NCI-H460 (cell line): ENCODE measurements around the gene PLVAP. TPM values are rescaled to one million over a fixed set of nuclear protein-coding genes. Genes with fewer than 3 reads are reported as not detected.
A peak's percentile ranks its signal among the peaks of the same experiment; 100 is the strongest.
"Not testable (repeated sequence)": the region's sequence is repeated elsewhere in the genome, so short reads cannot be mapped to it uniquely, and the experiment has no call there.

Source experiments
- DNase-seq: peaks from one replicate; pipeline ENCODE4 v3.0.0-alpha.2; 2016; ENCODE audit warnings: low read depth; ENCODE audit errors: extremely low read depth
- total RNA-seq: library from RNA; depleted of rRNA; stranded (reverse); fragments of >200 nt; shearing (Covaris generic); gene quantifications from 2 replicates; pipeline ENCODE4 v1.2.3, GENCODE V29; 2014

The PLVAP gene
- total RNA-seq, 1 experiment from 2014 or later = not detected

GRCh38 chr19:17402982-17403855 lies 26.1 kb upstream of the PLVAP start:
- DNase-seq = no peak

GRCh38 chr19:17401628-17402027 lies 24.5 kb upstream of the PLVAP start:
- no peak for DNase-seq

- no peak for DNase-seq
Measured at GRCh38 chr19:17398902-17399527, 21.9 kb upstream of the PLVAP start.

- DNase-seq = no peak
Measured at GRCh38 chr19:17394891-17395415, 17.8 kb upstream of the PLVAP start.

GRCh38 chr19:17393914-17394313 lies 16.8 kb upstream of the PLVAP start, which contains the start of gene CCDC194:
Gene CCDC194 (minus strand): TSS chr19:17394196. CDS start chr19:17394158, 38 bp downstream.
- DNase-seq = no peak

- DNase-seq = no peak
Measured at GRCh38 chr19:17393002-17393401, 15.9 kb upstream of the PLVAP start.

GRCh38 chr19:17391371-17392151 lies 14.4 kb upstream of the PLVAP start:
- DNase-seq = no peak

- peak; percentile 82 for DNase-seq
Measured at GRCh38 chr19:17390665-17391370, 13.7 kb upstream of the PLVAP start.

GRCh38 chr19:17389957-17390664 lies 13.0 kb upstream of the PLVAP start:
- no peak for DNase-seq

GRCh38 chr19:17389288-17389687 lies 12.1 kb upstream of the PLVAP start:
- no peak for DNase-seq

GRCh38 chr19:17385878-17386611 lies 8.9 kb upstream of the PLVAP start:
- peak; percentile 18 for DNase-seq

GRCh38 chr19:17380426-17381138 lies 3.4 kb upstream of the PLVAP start:
- no peak for DNase-seq

- DNase-seq = no peak
Measured at GRCh38 chr19:17379221-17379631, 2.1 kb upstream of the PLVAP start.

GRCh38 chr19:17378271-17378670 lies 1.1 kb upstream of the PLVAP start:
- DNase-seq = no peak

- no peak for DNase-seq
Measured at GRCh38 chr19:17370026-17370587, 7.0 kb downstream of the PLVAP start.

GRCh38 chr19:17365361-17365760 lies 11.8 kb downstream of the PLVAP start:
- DNase-seq = no peak

GRCh38 chr19:17363852-17364605 lies 13.1 kb downstream of the PLVAP start:
- DNase-seq = not testable (repeated sequence)
